H9 (cell line): Measurements from ENCODE around the gene LAMA3. TPM values are rescaled to one million over a fixed set of nuclear protein-coding genes. Genes with fewer than 3 reads are reported as not detected.

Experiments used
- DNase-seq: peaks from one replicate; pipeline ENCODE4 v3.0.0-alpha.2; 2017
- H2AFZ ChIP-seq: one replicate; pipeline ENCODE4 v1.6.1; 2013; ENCODE audit warnings: mild to moderate bottlenecking, low read length, control low read depth, moderate library complexity
- H2AK5ac ChIP-seq: 2 replicates; pipeline ENCODE4 v1.6.1; 2013; ENCODE audit warnings: low read length, control low read depth, mixed read lengths; ENCODE audit not compliant: insufficient read length
- H2BK120ac ChIP-seq: one replicate; pipeline ENCODE4 v1.6.1; 2013; ENCODE audit warnings: low read depth, mild to moderate bottlenecking, low read length, control low read depth, inconsistent platforms; ENCODE audit not compliant: poor library complexity, severe bottlenecking
- H2BK12ac ChIP-seq: 2 replicates; pipeline ENCODE4 v1.6.1; 2013; ENCODE audit warnings: low read length, control low read depth, mixed read lengths, low read depth; ENCODE audit not compliant: insufficient read length
- H2BK15ac ChIP-seq: 2 replicates; pipeline ENCODE4 v1.6.1; 2013; ENCODE audit warnings: low read depth, low read length, control low read depth
- H2BK20ac ChIP-seq: one replicate; pipeline ENCODE4 v1.6.1; 2013; ENCODE audit warnings: low read depth, mild to moderate bottlenecking, low read length, control low read depth, inconsistent platforms; ENCODE audit not compliant: poor library complexity, severe bottlenecking
- H2BK5ac ChIP-seq: 2 replicates; pipeline ENCODE4 v1.6.1; 2013; ENCODE audit warnings: low read length, control low read depth, mixed read lengths; ENCODE audit not compliant: insufficient read length
- H3K14ac ChIP-seq: 2 replicates; pipeline ENCODE4 v1.6.1; 2013; ENCODE audit warnings: low read length, control low read depth; ENCODE audit not compliant: insufficient read depth
- H3K18ac ChIP-seq: 2 replicates; pipeline ENCODE4 v1.6.1; 2013; ENCODE audit warnings: low read depth, mild to moderate bottlenecking, mixed read lengths, low read length, control low read depth; ENCODE audit not compliant: insufficient read length
- H3K23ac ChIP-seq: 2 replicates; pipeline ENCODE4 v1.6.1; 2013; ENCODE audit warnings: low read length, control low read depth, mixed read lengths, low read depth; ENCODE audit not compliant: insufficient read length
- H3K23me2 ChIP-seq: 2 replicates; pipeline ENCODE4 v1.6.1; 2013; ENCODE audit warnings: low read depth, mild to moderate bottlenecking, mixed read lengths, low read length, control low read depth; ENCODE audit not compliant: insufficient read length, poor library complexity, severe bottlenecking
- H3K27ac ChIP-seq: 2 replicates; pipeline ENCODE4 v1.5.1; 2013; ENCODE audit warnings: low read length, control low read depth, mixed read lengths, low read depth; ENCODE audit not compliant: insufficient read length
- H3K27me3 ChIP-seq: 2 replicates; pipeline ENCODE4 v1.6.1; 2013; ENCODE audit warnings: low read length, control low read depth, inconsistent platforms; ENCODE audit not compliant: insufficient read depth
- H3K4ac ChIP-seq: 2 replicates; pipeline ENCODE4 v1.6.1; 2013; ENCODE audit warnings: low read depth, mild to moderate bottlenecking, control low read depth, inconsistent platforms, low read length, moderate library complexity
- H3K4me1 ChIP-seq: 2 replicates; pipeline ENCODE4 v1.6.1; 2013; ENCODE audit warnings: low read length, control low read depth, inconsistent platforms; ENCODE audit not compliant: insufficient read depth
- H3K4me2 ChIP-seq: 2 replicates; pipeline ENCODE4 v1.6.1; 2013; ENCODE audit warnings: low read length, control low read depth, mixed read lengths; ENCODE audit not compliant: insufficient read length, insufficient read depth
- H3K56ac ChIP-seq: 2 replicates; pipeline ENCODE4 v1.6.1; 2013; ENCODE audit warnings: low read depth, mild to moderate bottlenecking, mixed read lengths, low read length, control low read depth; ENCODE audit not compliant: insufficient read length
- H3K79me1 ChIP-seq: 2 replicates; pipeline ENCODE4 v1.6.1; 2013; ENCODE audit warnings: low read depth, mild to moderate bottlenecking, moderate library complexity, low read length, control low read depth, inconsistent platforms; ENCODE audit not compliant: insufficient read depth, poor library complexity, severe bottlenecking
- H3K79me2 ChIP-seq: 2 replicates; pipeline ENCODE4 v1.6.1; 2013; ENCODE audit warnings: low read length, control low read depth, inconsistent platforms; ENCODE audit not compliant: insufficient read depth
- H3K9ac ChIP-seq: 2 replicates; pipeline ENCODE4 v1.6.1; 2013; ENCODE audit warnings: low read length, control low read depth, mixed read lengths; ENCODE audit not compliant: insufficient read length; ENCODE audit errors: extremely low read depth
- H3K9me3 ChIP-seq: one replicate; pipeline ENCODE4 v1.6.1; 2013; ENCODE audit warnings: low read depth, low read length, inconsistent platforms; ENCODE audit not compliant: control insufficient read depth
- H3T11ph ChIP-seq: one replicate; pipeline ENCODE4 v1.6.1; 2013; ENCODE audit warnings: mild to moderate bottlenecking, low read length, control low read depth, inconsistent platforms
- H4K20me1 ChIP-seq: one replicate; pipeline ENCODE4 v1.6.1; 2013; ENCODE audit not compliant: control insufficient read depth, insufficient read length, insufficient read depth
- H4K5ac ChIP-seq: 2 replicates; pipeline ENCODE4 v1.6.1; 2013; ENCODE audit warnings: low read depth, mild to moderate bottlenecking, mixed read lengths, low read length, control low read depth; ENCODE audit not compliant: insufficient read length
- H4K8ac ChIP-seq: replicated peaks from 2 replicates; pipeline ENCODE4 v1.6.1; 2013; ENCODE audit warnings: low read length, control low read depth, mixed read lengths, low read depth; ENCODE audit not compliant: insufficient read length
- H4K91ac ChIP-seq: 2 replicates; pipeline ENCODE4 v1.6.1; 2013; ENCODE audit warnings: low read depth, mild to moderate bottlenecking, moderate library complexity, mixed read lengths, low read length, control low read depth; ENCODE audit not compliant: insufficient read length
- H3K27ac Mint-ChIP-seq, 3 experiments: 2 replicates in 2 of 3; 3 replicates in 1 of 3; pipeline ENCODE4 v1.8.0; 2020 to 2021; ENCODE audit warnings: mixed read lengths in 3 of 3, mild to moderate bottlenecking in 1 of 3, moderate library complexity in 1 of 3
- H3K27me3 Mint-ChIP-seq: 2 replicates; pipeline ENCODE4 v1.8.0; 2021; ENCODE audit warnings: low read depth, mild to moderate bottlenecking, moderate library complexity, mixed read lengths
- H3K36me3 Mint-ChIP-seq, 3 experiments: 2 replicates in 2 of 3; 3 replicates in 1 of 3; pipeline ENCODE4 v1.8.0; 2020 to 2021; ENCODE audit warnings: low read depth in 3 of 3, mixed read lengths in 3 of 3; ENCODE audit not compliant: insufficient read depth in 1 of 3
- H3K4me1 Mint-ChIP-seq, 2 experiments: 2 replicates each; pipeline ENCODE4 v1.8.0; 2020; ENCODE audit warnings: mixed read lengths in 2 of 2
- H3K4me3 Mint-ChIP-seq, 2 experiments: 2 replicates in 1 of 2; 3 replicates in 1 of 2; pipeline ENCODE4 v1.8.0; 2020 to 2021; ENCODE audit warnings: mild to moderate bottlenecking in 2 of 2, mixed read lengths in 2 of 2, moderate library complexity in 1 of 2
- H3K9me3 Mint-ChIP-seq, 2 experiments: 2 replicates in 1 of 2; 3 replicates in 1 of 2; pipeline ENCODE4 v1.8.0; 2020; ENCODE audit warnings: mild to moderate bottlenecking in 2 of 2, mixed read lengths in 2 of 2, moderate library complexity in 1 of 2
- CTCF ChIP-seq: fragments of 200-600 bp; sonication (generic); conservative IDR thresholded peaks from 3 replicates; pipeline ENCODE4 v1.8.0; 2021; ENCODE audit warnings: antibody characterized with exemption, mild to moderate bottlenecking
- WGBS: extraction: QIAGEN DNeasy Blood & Tissue Kit; methylation state at CpG from one replicate; pipeline ENCODE4 v1.1.7; 2013; ENCODE audit warnings: missing lambda C conversion rate, low lambda C conversion rate, mixed read lengths; ENCODE audit not compliant: insufficient read length; ENCODE audit errors: extremely low coverage; 5-methylcytosine and 5-hydroxymethylcytosine counted together
- total RNA-seq: library from RNA; stranded (reverse); gene quantifications from 2 replicates; pipeline ENCODE4 v1.2.1, GENCODE V29; 2021

Gene LAMA3
- total RNA-seq, 1 experiment from 2014 or later, result 0.33 TPM

GRCh38 chr18:23861326-23861725, 172.1 kb downstream of the LAMA3 start:
- Histone ChIP-seq H3T11ph (no peak overlapping the region), H3K23me2 (no peaks in the 10 kb centered on the region), H3K4ac (no peak overlapping the region), H2BK12ac (no peak overlapping the region), H3K27ac (no peak overlapping the region), H3K79me1 (no peaks in the 10 kb centered on the region), H3K14ac (peak overlapping the region; percentile 4; the same call in 1 of the 2 replicates), H4K91ac (no peak overlapping the region), H2BK120ac (no peak overlapping the region), H2BK20ac (no peak overlapping the region), H3K18ac (no peak overlapping the region), H3K4me1 (peaks cover 9% of the 10 kb centered on the region), H2BK5ac (no peak overlapping the region), H3K4me2 (no peak overlapping the region), H3K27me3 (no peaks in the 10 kb centered on the region; the same call in 1 of the 2 replicates), H2AFZ (no peak overlapping the region), H3K9me3 (no peaks in the 10 kb centered on the region), H3K56ac (no peak overlapping the region), H3K23ac (no peak overlapping the region), H4K8ac (no peak overlapping the region), H2AK5ac (no peak overlapping the region), H3K9ac (no peak overlapping the region), H4K20me1 (no peaks in the 10 kb centered on the region), H3K79me2 (no peaks in the 10 kb centered on the region), H2BK15ac (no peak overlapping the region), H4K5ac (no peak overlapping the region)
- TF ChIP-seq CTCF, result no peak
- no peak overlapping the region for H3K4me3 Mint-ChIP-seq
- no peak overlapping the region for H3K27ac Mint-ChIP-seq
- no peak for DNase-seq
- H3K27me3 Mint-ChIP-seq, result peaks cover 9% of the 10 kb centered on the region
- no peaks in the 10 kb centered on the region for H3K9me3 Mint-ChIP-seq
- no peaks in the 10 kb centered on the region; a peak in 1 of 7 replicates for H3K36me3 Mint-ChIP-seq
- peaks cover 25 to 31% of the 10 kb centered on the region in 2 experiments for H3K4me1 Mint-ChIP-seq
- WGBS, result no CpG with 5 or more reads among the region's 6 CpGs
